ENCODE data around the gene PNRC2.

The PNRC2 gene, protein sequence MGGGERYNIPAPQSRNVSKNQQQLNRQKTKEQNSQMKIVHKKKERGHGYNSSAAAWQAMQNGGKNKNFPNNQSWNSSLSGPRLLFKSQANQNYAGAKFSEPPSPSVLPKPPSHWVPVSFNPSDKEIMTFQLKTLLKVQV

DNA sequence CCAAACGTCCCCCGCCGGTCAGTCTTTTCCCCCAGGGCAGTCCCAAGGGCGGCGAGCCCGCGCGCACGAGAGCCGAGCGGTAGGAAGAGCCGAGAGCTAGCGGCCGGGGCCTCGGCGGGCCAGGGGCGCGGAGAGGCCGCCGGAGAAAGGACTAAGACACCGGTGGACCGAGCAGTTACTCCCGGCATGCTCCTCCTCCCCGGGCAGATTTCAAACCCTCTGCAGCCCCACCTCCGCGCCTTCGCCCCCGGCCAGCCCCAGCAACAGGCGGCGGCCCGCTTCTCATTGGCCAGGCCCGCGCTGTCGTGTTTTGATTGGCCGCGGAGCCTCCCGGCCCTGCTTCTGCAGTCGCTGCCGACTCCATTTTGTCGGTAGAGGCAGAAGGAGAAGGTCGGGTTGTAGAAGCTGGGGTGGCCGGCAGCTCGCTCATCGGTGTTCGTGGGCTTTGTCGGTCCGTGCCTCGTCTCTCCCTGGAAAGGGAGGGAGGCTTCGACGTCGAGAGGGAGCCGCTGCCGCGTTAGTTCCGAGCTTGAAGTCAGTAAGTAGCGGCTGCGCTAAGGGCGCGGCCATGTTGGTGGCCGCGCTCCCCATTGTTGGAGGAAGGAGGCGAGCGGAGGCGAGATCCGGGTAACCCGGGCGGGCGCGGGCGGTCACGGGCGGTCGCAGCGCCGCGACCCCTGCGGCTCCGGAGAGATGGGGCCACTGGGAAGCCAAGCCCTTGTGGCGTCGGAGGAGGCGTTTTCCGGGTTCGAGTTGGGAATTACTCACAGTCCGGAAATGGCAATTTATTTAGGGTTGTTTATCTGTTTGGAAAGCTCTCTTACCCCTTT is at the start of gene PNRC2:
TSS of gene PNRC2 (plus strand) at position 368 of the 830 bp plus-strand sequence. CDS start 1,630 bp downstream, outside the sequence.
- DNase-seq: peak; percentile 94 to 99 (median 98)
- intact Hi-C loops (cut with DNase I): loop anchor here (2.0 kb wide), 1 partner anchor 21 kb away; the partner anchor contains the start of gene SRSF10

DNA sequence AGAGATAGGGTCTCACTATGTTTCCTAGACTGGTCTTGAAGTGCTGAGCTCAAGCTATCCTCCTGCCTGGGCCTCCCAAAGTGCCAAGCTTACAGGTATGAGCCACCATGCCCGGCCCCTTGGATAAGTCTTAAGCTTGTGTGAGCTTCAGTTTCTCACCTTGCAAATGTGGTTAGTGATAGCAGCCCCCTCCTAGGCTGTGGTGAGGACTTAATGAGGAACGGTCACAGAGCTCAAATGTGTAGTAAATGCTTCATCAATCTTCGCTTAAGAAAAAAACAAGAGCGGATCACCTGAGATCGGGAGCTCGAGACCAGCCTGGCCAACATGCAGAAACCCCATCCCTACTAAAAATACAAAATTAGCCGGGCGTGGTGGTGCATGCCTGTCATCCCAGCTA is 49.5 kb upstream of the PNRC2 start:
- intact Hi-C loops (cut with DNase I): no loop called here
- no peak for DNase-seq

DNA sequence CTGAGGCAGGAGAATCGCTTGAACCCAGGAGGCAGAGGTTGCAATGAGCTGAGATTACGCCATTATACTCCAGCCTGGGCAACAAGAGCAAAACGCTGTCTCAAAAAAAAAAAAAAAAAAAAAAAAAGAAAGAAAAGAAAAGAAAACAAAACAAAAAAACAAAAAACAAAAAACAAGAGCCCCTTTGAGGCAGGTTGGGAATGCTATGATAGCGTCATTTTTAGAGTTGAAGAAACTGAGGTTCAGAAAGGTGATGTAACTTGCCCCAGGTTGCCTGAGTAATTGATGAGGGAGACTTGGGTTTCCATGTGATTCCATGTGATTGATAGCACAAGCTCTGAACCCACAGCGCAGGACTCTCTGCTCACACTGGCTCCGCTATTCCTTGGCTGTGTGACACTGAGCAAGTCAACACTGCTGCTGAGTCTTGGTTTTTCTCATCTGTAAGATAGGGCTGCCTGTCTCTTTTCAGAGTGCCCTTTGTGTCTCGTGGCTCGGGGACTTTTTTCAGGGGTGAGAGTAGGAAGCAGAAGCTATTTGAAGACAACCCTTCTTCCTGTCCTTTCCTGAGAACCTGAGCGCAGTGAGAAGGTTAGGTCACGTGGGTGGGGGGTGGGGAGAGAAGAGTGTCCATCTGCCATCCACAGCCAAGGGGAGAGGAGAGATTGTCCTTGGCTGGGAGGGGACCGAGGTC is 48.9 kb upstream of the PNRC2 start:
- no peak for DNase-seq
- intact Hi-C loops (cut with DNase I): no loop called here

DNA sequence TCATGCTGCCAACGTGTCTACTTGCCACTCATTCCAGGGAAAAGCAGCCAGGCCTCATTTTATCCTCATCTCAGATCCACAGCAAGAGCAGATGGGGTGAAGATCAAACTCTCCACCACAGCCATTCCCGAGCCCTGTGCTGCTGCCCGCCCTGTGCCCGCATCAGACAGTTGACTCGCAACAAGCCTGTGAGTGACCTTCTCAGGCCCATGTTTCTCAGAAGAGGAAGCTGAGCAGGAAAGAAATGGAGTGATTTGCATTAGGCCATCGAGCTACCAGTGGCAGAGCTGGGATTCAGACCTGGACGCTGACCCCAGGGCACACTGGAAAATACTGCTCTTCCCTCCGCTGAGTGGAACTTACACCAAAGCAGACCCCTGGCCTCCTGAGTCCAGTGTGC is 47.7 kb upstream of the PNRC2 start:
- intact Hi-C loops (cut with DNase I): no loop called here
- no peak for DNase-seq

DNA sequence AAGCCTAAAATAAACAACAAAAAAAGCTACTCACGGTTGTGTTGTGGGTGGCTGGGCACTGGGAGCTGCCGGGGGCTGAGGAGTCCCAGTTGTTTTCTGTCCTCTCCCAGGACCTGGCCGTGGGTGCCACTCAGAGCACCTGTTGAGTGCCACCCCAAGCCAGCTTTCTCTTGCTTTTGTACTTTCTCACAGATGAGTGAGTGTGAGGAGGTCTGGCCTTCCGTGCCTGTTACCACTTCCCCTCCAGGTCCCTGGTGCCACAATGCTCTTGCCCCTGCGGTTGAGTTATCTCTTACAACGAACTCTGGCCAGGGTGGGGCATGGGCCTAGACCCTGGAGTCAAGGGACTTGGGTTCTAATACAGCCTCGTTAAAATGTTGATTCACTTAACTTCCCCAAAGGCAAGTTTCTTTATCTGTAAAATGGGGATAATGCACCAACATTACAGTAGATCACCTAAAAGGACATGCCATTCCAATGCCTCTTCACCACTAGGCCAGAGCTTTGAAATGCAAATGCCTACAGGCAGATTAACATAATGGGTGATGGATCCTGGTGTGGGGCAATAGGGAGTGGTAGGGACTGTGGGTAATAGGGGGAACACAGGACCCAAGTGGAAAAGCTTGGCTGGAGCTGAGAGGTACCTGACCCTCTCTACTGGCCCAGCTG is 46.3 kb upstream of the PNRC2 start, which contains the start of gene CNR2:
TSS of gene CNR2 (minus strand) at position 151 of the 669 bp plus-strand sequence. CDS start 37,745 bp downstream, outside the sequence.
- no peak for DNase-seq
- intact Hi-C loops (cut with DNase I): no loop called here

DNA sequence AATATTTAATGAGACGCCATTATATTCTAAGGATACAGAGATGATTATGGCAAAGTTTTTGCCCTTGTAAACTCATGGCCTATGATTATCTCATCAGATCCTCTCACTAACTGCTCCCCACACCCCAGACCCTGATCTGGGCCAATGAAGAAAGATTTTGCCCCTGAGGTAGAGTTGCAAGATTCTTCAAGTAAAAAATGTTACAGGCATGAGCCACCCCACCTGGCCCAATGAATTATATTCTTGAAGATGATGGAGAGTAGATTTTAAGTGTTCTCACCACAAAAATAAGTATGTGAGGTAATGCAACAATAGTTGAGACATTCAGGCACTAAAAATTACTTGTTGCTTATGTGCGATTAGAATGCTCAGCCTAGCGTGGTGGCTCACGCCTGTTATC is 44.7 kb upstream of the PNRC2 start:
- intact Hi-C loops (cut with DNase I): no loop called here
- no peak for DNase-seq

DNA sequence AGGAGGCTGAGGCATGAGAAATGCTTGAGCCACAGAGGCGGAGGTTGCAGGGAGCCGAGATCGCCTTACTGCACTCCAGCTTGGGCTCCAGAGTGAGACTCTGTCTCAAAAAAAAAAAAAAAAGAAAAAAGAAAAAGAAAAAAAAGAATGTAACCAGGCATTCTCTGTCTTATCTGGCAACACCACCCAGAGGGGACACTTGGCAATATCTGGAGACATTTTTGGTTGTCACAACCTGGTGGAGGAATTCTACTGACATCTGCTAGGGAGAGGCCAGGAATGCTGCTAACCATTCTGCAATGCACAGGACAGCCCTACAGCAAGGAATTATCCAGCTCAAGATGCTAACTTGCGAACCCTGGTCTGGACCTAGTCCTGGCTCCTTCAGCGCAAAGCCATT is 44.2 kb upstream of the PNRC2 start:
- DNase-seq: no peak
- intact Hi-C loops (cut with DNase I): no loop called here

DNA sequence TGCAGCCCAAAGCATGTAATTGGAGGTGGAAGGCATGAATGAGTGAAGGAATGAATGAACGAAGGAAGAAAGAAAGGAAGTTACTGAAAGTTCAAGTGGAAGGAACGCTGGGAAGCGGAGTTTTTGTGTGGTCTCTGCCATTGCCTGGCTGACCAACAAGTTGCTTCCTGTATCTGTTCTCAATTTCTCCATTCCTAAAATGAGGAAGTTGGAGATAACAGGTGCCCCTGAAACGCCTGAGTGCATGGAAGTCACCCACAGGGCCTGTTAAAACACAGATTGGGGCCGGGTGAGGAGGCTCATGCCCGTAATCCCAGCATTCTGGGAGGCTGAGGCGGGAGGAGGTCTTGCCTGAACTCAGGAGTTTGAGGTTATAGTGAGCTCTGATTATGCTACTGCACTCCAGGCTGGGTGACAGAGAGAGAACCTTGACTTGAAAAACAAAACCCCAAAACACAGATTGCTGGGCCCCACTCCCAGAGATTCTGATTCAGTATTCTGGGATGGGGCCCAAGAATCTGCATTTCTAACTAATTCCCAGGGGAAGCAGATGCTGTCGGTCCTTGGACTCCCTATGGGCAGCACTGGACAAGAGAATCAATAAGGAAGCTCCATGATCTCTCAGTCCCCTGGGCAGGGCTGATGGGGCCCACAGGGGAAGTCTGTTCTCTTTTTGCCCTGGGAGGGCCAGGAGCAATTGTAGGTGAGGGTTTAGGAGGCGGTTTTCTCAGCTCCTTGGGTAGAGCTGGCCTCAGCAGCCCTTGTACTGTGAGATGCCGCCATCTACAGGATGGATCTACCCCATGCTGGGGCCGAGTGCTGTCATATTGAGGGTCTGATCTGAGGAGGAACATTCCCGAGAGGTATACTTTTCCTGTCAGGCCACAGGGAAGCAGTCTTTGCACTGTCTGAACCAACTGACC is 43.2 kb upstream of the PNRC2 start:
- peak in 39 of 42 donors; percentile 18 to 72 (median 43) for DNase-seq
- intact Hi-C loops (cut with DNase I): no loop called here

DNA sequence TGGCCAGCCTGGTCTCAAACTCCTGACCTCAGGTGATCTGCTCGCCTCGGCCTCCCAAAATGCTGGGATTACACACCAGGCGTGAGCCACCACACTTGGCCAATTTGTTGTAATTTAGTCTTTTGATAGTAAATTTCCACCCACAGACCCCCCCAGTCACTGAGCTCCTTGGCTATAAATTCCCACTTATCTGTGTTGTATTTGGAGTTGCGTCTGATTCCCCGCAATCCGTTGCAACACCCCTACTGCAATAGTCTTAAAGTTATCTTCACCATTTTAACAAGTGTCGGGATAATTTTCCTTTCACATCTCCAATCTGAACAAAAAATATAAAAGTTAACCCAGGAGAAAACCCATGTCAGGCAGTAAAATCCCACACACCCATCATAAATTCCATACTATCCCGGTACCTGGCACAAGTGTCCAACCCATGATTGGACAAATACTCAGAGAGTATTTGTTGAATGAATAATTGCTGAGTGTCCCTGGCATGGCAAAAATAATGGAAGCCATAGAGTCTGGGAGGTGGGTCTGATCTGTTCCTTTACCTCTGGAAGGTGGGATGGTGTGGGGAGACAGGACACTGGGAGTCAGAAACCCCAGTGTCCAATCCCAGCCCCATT is 37.2 kb upstream of the PNRC2 start:
- intact Hi-C loops (cut with DNase I): no loop called here

DNA sequence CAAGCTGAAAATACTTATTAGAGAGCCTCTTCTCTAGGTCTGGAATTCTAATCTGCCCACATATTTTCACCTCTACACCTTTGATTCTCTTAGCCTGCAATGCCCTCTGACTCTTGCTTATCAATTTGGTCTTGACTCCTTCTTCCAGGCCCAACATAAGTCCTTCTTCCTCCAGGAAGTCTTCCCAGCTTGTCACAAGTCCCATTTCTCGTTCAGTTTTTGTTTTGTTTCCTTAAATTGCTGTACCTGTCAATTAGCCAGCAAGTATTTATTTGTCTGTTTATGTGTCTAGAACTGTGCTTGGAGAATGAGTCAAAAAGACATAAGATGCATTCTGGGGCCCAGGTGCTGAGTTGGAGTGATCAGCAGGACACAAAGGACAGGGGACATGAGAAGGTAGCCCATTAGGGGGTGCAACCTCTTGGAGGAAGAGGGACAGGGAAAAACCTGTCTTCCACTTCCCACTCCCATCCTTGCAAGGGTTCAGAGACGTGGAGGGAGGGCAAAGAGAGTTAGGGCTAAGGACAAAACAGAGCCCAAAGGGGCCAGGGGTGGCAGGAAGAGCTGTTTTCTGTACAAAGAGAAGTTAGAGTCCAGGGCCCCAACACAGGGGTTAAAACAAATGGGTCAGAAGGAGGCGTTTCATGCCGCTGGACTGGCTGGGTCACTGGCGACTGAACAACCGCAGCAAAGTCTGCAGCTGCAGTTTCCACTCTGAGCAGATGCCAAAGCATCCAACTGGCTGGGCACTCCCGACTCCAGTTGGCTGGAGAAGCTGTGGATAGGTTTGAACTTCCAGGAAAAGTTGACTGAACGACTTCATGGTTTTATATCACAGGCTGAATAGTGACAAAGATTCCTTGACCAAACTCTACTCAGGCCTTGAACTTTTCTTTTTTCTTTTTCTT is 35.8 kb upstream of the PNRC2 start:
- intact Hi-C loops (cut with DNase I): no loop called here
- DNase-seq: peak in 3 of 42 donors; percentile 8 to 18 (median 14)

More for the DNA sequence above, 37.2 kb upstream of the PNRC2 start:
- peak in 1 of 42 donors; percentile 8 for DNase-seq

DNA sequence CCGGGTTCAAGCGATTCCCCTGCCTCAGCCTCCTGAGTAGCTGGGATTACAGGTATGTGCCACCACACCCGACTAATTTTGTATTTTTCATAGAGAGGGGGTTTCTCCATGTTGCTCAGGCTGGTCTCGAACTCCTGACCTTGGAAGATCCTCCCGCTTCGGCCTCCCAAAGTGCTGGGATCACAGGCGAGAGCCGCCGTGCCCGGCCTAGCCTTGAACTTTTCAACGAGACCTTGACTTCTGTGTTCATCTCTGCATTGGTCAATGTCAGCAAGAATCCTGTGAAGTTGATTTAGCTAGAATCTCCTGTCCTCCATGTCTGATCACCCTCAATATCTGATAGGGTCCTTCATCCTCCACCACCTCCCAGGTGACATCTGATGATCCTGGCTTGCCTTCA is 35.0 kb upstream of the PNRC2 start:
- intact Hi-C loops (cut with DNase I): no loop called here
- DNase-seq: no peak

DNA sequence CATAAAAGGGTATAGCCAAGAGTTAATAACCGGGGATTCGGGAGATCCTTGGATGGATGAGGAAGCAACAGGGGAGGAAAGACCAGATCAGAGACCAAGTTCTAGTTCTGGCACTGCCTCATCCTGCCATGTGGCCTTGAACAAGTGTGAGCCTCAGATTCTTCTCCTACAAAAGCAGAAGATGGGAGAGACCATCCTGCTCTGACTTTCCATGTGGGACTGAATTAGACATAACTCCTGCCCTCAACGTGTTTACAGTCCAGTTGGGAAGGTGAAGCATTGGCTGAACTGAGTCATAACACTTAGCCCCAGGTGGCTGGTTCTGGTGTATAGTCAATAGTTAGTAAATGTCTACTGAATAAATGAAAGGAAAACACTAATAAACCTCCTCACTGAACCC is 34.3 kb upstream of the PNRC2 start:
- intact Hi-C loops (cut with DNase I): no loop called here
- DNase-seq: no peak

DNA sequence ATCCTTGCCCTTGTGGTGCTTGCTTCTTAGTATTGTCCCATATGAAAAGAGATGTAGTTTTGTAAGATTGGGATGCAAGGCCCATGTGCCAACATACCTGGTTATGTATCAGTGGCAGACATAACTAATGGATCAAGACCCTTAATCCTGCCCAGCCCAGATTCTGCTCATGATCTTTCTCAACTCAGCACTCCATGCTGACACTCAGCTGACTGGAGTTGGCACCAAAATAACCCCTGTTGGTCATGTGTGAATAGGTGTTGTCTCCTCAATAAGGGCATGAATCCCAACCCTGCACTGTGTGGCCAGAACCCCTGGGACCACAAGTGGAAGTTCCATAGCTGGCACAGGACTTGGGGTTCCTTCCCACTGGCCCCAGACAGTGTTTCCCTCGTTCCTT is 32.5 kb upstream of the PNRC2 start:
- DNase-seq: no peak
- intact Hi-C loops (cut with DNase I): no loop called here

DNA sequence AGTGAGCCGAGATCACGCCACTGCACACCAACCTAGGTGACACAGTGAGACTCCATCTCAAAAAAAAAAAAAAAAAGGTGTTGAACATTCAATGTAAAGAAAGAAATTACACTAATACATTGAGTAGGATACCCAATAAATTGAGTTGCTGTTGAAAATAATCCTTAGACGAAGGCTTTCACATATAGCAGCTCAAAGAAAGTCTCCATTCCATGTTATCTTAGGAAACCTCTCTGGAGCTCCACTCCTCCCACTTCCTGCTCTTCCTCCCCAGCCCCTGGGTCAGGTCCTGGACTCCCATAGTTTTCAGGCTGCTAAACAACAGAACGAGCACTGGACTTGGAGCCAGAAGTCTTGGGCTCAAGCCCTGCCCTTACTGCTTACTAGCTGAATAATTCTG is 30.8 kb upstream of the PNRC2 start:
- DNase-seq: no peak
- intact Hi-C loops (cut with DNase I): no loop called here

DNA sequence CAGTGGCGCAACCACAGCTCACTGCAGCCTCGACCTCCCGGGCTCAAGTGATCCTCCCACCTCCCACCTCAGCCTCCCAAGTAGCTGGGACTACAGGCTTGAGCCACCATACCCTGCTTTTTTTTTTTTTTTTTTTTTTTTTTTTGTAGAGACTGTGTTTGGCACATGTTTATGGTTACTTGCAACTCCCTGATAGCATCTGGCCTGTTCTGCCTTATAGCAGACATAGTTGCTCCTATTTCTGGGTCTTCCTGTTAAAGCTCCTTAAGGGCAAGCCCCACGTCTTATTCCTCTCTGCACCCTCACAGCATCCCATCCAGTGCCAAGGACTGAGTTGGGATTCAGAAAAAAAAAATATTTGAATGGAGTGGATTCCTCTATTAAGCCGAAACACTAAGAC is 29.4 kb upstream of the PNRC2 start:
- intact Hi-C loops (cut with DNase I): no loop called here
- no peak for DNase-seq

DNA sequence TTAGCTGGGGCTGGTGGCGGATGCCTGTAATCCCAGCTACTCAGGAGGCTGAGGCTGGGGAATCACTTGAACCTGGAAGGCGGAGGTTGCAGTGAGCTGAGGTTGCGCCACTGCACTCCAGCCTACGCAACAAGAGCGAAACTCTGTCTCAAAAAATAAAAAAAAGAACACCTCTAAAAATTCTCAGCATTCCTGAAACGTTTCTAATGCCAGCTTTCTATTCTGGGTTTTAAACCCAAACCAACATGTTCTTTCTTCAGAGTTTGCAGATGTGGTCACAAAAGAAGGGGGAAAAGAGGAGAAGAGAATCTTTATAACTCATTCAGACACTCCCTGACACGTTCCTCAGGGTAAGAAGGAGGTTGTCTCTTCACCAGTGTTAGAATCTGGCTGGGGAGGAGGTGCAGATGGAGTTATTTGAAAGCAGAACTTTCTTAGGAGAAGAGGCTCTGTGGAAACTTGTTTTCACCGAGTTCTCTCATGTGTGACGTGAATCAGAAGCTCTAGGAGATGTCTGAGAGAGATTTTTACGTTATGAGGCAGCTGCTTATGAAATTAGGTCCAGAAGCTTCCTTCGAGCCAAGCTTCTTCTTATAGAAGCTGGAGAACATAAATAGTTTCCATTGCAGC is 28.7 kb upstream of the PNRC2 start:
- DNase-seq: peak in 3 of 42 donors; percentile 32 to 40 (median 36)
- intact Hi-C loops (cut with DNase I): no loop called here

DNA sequence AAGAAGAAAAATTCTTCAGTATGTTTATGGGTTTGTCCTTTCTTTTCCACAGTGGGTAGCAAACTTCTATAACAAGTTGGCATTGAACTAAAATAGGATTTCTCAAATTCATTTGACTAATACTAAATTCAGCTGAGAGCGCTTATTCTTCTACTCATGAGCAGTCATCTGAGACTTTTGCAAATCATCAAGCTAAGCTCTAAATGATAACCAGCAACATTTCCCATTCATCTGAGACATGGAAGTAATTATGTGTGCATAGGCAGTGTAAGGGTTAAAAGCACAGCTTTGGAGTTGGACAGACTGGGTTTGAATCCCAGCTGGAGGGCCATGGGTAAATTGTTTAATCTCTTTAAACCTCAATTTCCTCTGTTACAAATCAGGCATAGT is 28.1 kb upstream of the PNRC2 start:
- DNase-seq: no peak
- intact Hi-C loops (cut with DNase I): no loop called here
